Neural progenitor cell (in vitro differentiated cells): ENCODE data around the gene BCAM. TPM values are rescaled to one million over a fixed set of nuclear protein-coding genes. Genes with fewer than 3 reads are reported as not detected.

ENCODE experiments used
- DNase-seq: peaks from one replicate; pipeline ENCODE4 v3.0.0-alpha.2; 2016; ENCODE audit warnings: low spot score
- H2AFZ ChIP-seq: fragments of 200-600 bp; sonication (generic); replicated peaks from 2 replicates; pipeline ENCODE4 v1.6.1; 2016; ENCODE audit warnings: antibody characterized with exemption
- H3F3A ChIP-seq: fragments of 200-600 bp; sonication (generic); 2 replicates; pipeline ENCODE4 v1.6.1; 2016; ENCODE audit warnings: antibody characterized with exemption, low read depth
- H3K27ac ChIP-seq: fragments of 200-600 bp; sonication (generic); 2 replicates; pipeline ENCODE4 v1.5.1; 2016; ENCODE audit warnings: mild to moderate bottlenecking
- H3K27me3 ChIP-seq: fragments of 200-600 bp; sonication (generic); 2 replicates; pipeline ENCODE4 v1.6.1; 2016; ENCODE audit warnings: mild to moderate bottlenecking, moderate library complexity
- H3K36me3 ChIP-seq: fragments of 200-600 bp; sonication (generic); 2 replicates; pipeline ENCODE4 v1.5.1; 2016
- H3K4me1 ChIP-seq: fragments of 200-600 bp; sonication (generic); 2 replicates; pipeline ENCODE4 v1.6.1; 2016; ENCODE audit warnings: mixed run types
- H3K4me2 ChIP-seq: fragments of 200-600 bp; sonication (generic); 2 replicates; pipeline ENCODE4 v1.6.1; 2016
- H3K4me3 ChIP-seq: fragments of 200-600 bp; sonication (generic); 2 replicates; pipeline ENCODE4 v1.5.1; 2016
- H3K79me2 ChIP-seq: fragments of 200-600 bp; sonication (generic); 2 replicates; pipeline ENCODE4 v1.6.1; 2016; ENCODE audit warnings: low read depth
- H3K9ac ChIP-seq: fragments of 200-600 bp; sonication (generic); 2 replicates; pipeline ENCODE4 v1.6.1; 2016
- H3K9me3 ChIP-seq: fragments of 200-600 bp; sonication (generic); 2 replicates; pipeline ENCODE4 v1.5.1; 2016; ENCODE audit warnings: low read depth
- H4K20me1 ChIP-seq: fragments of 200-600 bp; sonication (generic); 2 replicates; pipeline ENCODE4 v1.6.1; 2016; ENCODE audit warnings: low read depth
- H3K27ac Mint-ChIP-seq: 3 replicates; pipeline ENCODE4 v1.8.0; 2021; ENCODE audit warnings: mixed read lengths
- H3K27me3 Mint-ChIP-seq: 2 replicates; pipeline ENCODE4 v1.8.0; 2022; ENCODE audit warnings: low read depth, mild to moderate bottlenecking, inconsistent platforms, moderate library complexity, mixed read lengths; ENCODE audit not compliant: insufficient read depth
- H3K36me3 Mint-ChIP-seq: 3 replicates; pipeline ENCODE4 v1.8.0; 2021; ENCODE audit warnings: mixed read lengths
- H3K4me1 Mint-ChIP-seq: 3 replicates; pipeline ENCODE4 v1.8.0; 2021; ENCODE audit warnings: mixed read lengths
- H3K4me3 Mint-ChIP-seq: 3 replicates; pipeline ENCODE4 v1.8.0; 2021; ENCODE audit warnings: mild to moderate bottlenecking, moderate library complexity, mixed read lengths
- H3K9me3 Mint-ChIP-seq: 3 replicates; pipeline ENCODE4 v1.8.0; 2020; ENCODE audit warnings: mixed read lengths
- EZH2 ChIP-seq: fragments of 200-600 bp; sonication (generic); IDR thresholded peaks from 2 replicates; pipeline ENCODE4 v1.6.1; 2017; ENCODE audit warnings: antibody characterized with exemption, mild to moderate bottlenecking, moderate library complexity
- EZH2phosphoT487 ChIP-seq: fragments of 200-600 bp; sonication (generic); IDR thresholded peaks from 2 replicates; pipeline ENCODE4 v1.6.1; 2017; ENCODE audit warnings: antibody characterized with exemption
- total RNA-seq: library from RNA; depleted of rRNA; stranded (reverse); fragments of >200 nt; gene quantifications from 2 replicates; pipeline ENCODE4 v1.2.3, GENCODE V29; 2015; ENCODE audit warnings: low replicate concordance
- TF ChIP-seq, protein P1 (sequence below): fragments of 200-600 bp; sonication (generic); IDR thresholded peaks from 2 replicates; pipeline ENCODE4 v1.5.1; 2017; ENCODE audit warnings: antibody characterized with exemption, mild to moderate bottlenecking

The BCAM gene
- total RNA-seq, 1 donor from 2014 or later, result 7.1 TPM

DNA sequence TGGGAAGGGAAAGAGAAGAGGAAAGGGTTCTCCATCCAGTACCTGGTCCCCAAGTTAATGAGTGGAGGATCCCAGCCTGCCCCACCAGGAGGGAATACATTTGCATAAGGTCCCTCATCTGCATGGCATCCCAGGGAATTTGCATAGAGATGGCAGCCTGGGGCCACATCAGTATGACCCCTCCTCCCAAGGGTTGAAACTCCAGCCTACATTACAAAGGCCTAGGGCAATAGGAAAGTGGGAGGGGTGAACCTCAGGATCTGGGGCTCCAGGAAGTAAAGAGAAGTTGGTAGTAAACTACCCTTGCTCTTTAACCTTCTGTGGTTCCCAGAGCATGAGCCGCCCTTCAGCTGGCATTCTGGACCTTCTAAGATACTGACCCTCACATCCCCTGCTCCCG, 30.4 kb downstream of the BCAM start:
- TF ChIP-seq, protein P1, sequence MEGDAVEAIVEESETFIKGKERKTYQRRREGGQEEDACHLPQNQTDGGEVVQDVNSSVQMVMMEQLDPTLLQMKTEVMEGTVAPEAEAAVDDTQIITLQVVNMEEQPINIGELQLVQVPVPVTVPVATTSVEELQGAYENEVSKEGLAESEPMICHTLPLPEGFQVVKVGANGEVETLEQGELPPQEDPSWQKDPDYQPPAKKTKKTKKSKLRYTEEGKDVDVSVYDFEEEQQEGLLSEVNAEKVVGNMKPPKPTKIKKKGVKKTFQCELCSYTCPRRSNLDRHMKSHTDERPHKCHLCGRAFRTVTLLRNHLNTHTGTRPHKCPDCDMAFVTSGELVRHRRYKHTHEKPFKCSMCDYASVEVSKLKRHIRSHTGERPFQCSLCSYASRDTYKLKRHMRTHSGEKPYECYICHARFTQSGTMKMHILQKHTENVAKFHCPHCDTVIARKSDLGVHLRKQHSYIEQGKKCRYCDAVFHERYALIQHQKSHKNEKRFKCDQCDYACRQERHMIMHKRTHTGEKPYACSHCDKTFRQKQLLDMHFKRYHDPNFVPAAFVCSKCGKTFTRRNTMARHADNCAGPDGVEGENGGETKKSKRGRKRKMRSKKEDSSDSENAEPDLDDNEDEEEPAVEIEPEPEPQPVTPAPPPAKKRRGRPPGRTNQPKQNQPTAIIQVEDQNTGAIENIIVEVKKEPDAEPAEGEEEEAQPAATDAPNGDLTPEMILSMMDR, result no peak
- TF ChIP-seq EZH2phosphoT487 (no peak), EZH2 (no peak)

DNA sequence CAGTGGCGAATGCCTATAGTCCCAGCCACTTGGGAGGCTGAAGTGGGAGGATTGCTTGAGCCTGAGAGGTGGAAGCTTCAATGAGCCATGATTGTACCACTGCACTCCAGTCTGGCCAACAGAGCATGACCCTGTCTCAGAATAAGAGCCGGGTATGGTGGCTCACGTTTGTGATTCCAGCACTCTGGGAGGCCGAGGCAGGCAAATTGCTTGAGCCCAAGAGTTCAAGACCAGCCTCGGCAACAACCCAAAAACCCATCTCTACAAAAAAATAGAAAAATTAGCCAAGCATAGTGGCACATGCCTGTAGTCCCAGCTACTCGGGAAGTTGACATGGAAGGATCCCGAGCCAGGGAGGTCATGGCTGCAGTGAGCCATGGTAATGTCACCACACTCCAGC, 31.9 kb downstream of the BCAM start:
- peaks cover 6% of the 10 kb centered on the region for H3K4me1 Mint-ChIP-seq
- Histone ChIP-seq H3F3A (peaks cover 16% of the 10 kb centered on the region), H3K4me1 (no peaks in the 10 kb centered on the region), H3K9ac (no peak overlapping the region), H3K36me3 (no peaks in the 10 kb centered on the region), H3K27me3 (no peaks in the 10 kb centered on the region), H3K9me3 (no peaks in the 10 kb centered on the region), H3K4me3 (no peak overlapping the region), H3K4me2 (no peak overlapping the region), H2AFZ (no peak overlapping the region), H4K20me1 (no peaks in the 10 kb centered on the region), H3K27ac (no peak overlapping the region), H3K79me2 (no peaks in the 10 kb centered on the region)
- TF ChIP-seq, protein P1, result no peak
- TF ChIP-seq EZH2phosphoT487 (no peak), EZH2 (no peak)
- H3K4me3 Mint-ChIP-seq, result no peak overlapping the region
- no peak overlapping the region for H3K27ac Mint-ChIP-seq
- peaks cover 2% of the 10 kb centered on the region for H3K27me3 Mint-ChIP-seq
- no peaks in the 10 kb centered on the region for H3K36me3 Mint-ChIP-seq
- no peak for DNase-seq
- H3K9me3 Mint-ChIP-seq, result no peaks in the 10 kb centered on the region

More for the DNA sequence above, 30.4 kb downstream of the BCAM start:
- no peak for DNase-seq
- H3K9me3 Mint-ChIP-seq, result no peaks in the 10 kb centered on the region
- no peak overlapping the region for H3K4me3 Mint-ChIP-seq
- no peaks in the 10 kb centered on the region for H3K79me2 ChIP-seq
- H3K27me3 ChIP-seq, result peaks cover 3% of the 10 kb centered on the region
- H3K27me3 Mint-ChIP-seq, result peaks cover 4% of the 10 kb centered on the region
- no peak overlapping the region for H3K4me2 ChIP-seq
- no peaks in the 10 kb centered on the region for H4K20me1 ChIP-seq
- no peak overlapping the region for H3K27ac ChIP-seq
- no peak overlapping the region for H2AFZ ChIP-seq
- H3K9ac ChIP-seq, result no peak overlapping the region
- no peak overlapping the region for H3K27ac Mint-ChIP-seq
- peaks cover 7% of the 10 kb centered on the region for H3F3A ChIP-seq
- H3K36me3 ChIP-seq, result no peaks in the 10 kb centered on the region
- no peaks in the 10 kb centered on the region for H3K36me3 Mint-ChIP-seq
- no peak overlapping the region for H3K4me3 ChIP-seq
- peaks cover 2% of the 10 kb centered on the region for H3K4me1 Mint-ChIP-seq
- no peaks in the 10 kb centered on the region for H3K4me1 ChIP-seq
- no peaks in the 10 kb centered on the region for H3K9me3 ChIP-seq

DNA sequence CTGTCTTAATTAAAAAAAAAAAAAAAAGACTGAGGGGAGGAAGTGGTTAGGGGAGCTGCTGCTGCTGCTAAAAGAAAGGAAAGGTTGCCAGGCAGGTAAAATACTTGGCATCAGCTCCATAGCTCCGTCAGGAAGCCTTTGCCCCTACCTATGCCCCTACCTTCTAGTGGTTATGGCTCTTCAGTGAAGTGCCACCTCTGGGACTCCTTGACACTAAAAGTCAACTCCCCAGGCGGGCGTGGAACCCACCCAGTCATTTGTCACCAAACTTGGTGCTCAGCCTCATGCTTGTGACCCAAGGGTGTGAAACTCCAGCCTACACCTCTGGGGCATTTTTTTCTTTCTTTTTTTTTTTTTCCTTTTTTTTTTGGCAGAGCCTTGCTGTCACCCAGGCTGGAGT, 32.3 kb downstream of the BCAM start:
- H3K36me3 Mint-ChIP-seq, result no peaks in the 10 kb centered on the region
- H3K4me3 ChIP-seq, result no peak overlapping the region
- no peaks in the 10 kb centered on the region for H3K4me1 ChIP-seq
- peaks cover 16% of the 10 kb centered on the region for H3F3A ChIP-seq
- no peaks in the 10 kb centered on the region for H3K9me3 ChIP-seq
- no peak overlapping the region for H3K4me2 ChIP-seq
- H3K27me3 Mint-ChIP-seq, result peaks cover 2% of the 10 kb centered on the region
- H3K4me1 Mint-ChIP-seq, result peaks cover 6% of the 10 kb centered on the region
- no peak overlapping the region for H3K27ac ChIP-seq
- H3K9ac ChIP-seq, result no peak overlapping the region
- H4K20me1 ChIP-seq, result no peaks in the 10 kb centered on the region
- DNase-seq, result no peak
- TF ChIP-seq EZH2 (no peak), EZH2phosphoT487 (no peak)
- TF ChIP-seq, protein P1, result no peak
- no peaks in the 10 kb centered on the region for H3K27me3 ChIP-seq
- H3K9me3 Mint-ChIP-seq, result no peaks in the 10 kb centered on the region
- no peak overlapping the region for H2AFZ ChIP-seq
- no peak overlapping the region for H3K27ac Mint-ChIP-seq
- no peaks in the 10 kb centered on the region for H3K36me3 ChIP-seq
- peaks cover 1% of the 10 kb centered on the region for H3K79me2 ChIP-seq
- no peak overlapping the region for H3K4me3 Mint-ChIP-seq

DNA sequence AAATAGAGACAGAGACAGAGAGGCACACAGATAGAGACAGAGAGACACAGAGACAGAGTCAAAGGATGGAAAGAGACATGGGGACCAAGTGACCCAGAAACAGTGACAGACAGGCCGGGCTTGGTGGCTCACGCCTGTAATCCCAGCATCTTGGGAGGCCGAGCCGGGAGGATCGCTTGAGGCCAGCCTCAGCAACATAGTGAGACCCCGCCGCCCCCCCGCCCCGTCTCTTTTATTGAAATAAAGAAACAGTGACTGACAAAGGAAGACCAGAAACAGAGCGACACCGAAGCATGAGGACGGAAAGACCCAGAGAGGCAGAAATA, 36.3 kb downstream of the BCAM start:
- H3K9me3 Mint-ChIP-seq, result no peaks in the 10 kb centered on the region
- TF ChIP-seq, protein P1, result no peak
- TF ChIP-seq EZH2 (no peak), EZH2phosphoT487 (no peak)
- no peak for DNase-seq
- H3F3A ChIP-seq, result peaks cover 38% of the 10 kb centered on the region
- no peaks in the 10 kb centered on the region for H3K36me3 ChIP-seq
- H3K27ac ChIP-seq, result no peak overlapping the region
- H3K4me2 ChIP-seq, result peak overlapping the region; percentile 73
- H2AFZ ChIP-seq, result peak overlapping the region; percentile 86
- H3K27ac Mint-ChIP-seq, result peak overlapping the region; percentile 89
- peaks cover 25% of the 10 kb centered on the region for H3K4me1 Mint-ChIP-seq
- H3K4me3 Mint-ChIP-seq, result peak overlapping the region; percentile 93
- peak overlapping the region; percentile 52 for H3K4me3 ChIP-seq
- peaks cover 16% of the 10 kb centered on the region for H3K4me1 ChIP-seq
- no peaks in the 10 kb centered on the region for H3K27me3 Mint-ChIP-seq
- peaks cover 41% of the 10 kb centered on the region for H3K79me2 ChIP-seq
- H3K36me3 Mint-ChIP-seq, result no peaks in the 10 kb centered on the region
- no peaks in the 10 kb centered on the region for H3K9me3 ChIP-seq
- H4K20me1 ChIP-seq, result peaks cover 34% of the 10 kb centered on the region
- H3K27me3 ChIP-seq, result no peaks in the 10 kb centered on the region
- H3K9ac ChIP-seq, result no peak overlapping the region
